Measurements from ENCODE around the gene DSN1. TPM values are rescaled to one million over a fixed set of nuclear protein-coding genes. Genes with fewer than 3 reads are reported as not detected.

DSN1 gene
- total RNA-seq, 2 experiments from 2014 or later, result 31.9 to 32.0 TPM

- ChIA-PET POLR2A (interaction anchor here (0.6 to 2.3 kb wide), 23 partner anchors 9 to 1031 kb away, joined by 3 to 13 read pairs (median 3); partner anchors contain the start of genes NDRG3 and RAB5IF), CTCF (interaction anchor here (0.6 to 2.5 kb wide), 18 partner anchors 11 to 535 kb away, joined by 3 to 12 read pairs (median 4); partner anchors contain the start of genes NDRG3 and SLA2)
- Mint-ChIP-seq H3K4me3 (peak overlapping the region; percentile 91), H3K36me3 (ENCODE audit: low read depth) (peaks cover 25% of the 10 kb centered on the region), H3K9me3 (no peaks in the 10 kb centered on the region), H3K27me3 (peaks cover 1% of the 10 kb centered on the region), H3K4me1 (peaks cover 42% of the 10 kb centered on the region), H3K27ac (peak overlapping the region; percentile 85)
- no peak for DNase-seq
These were observed 411 bp downstream of the DSN1 start for GRCh38 chr20:36773107-36773596.

GRCh38 chr20:36770680-36771079 lies 2.9 kb downstream of the DSN1 start:
- DNase-seq, result no peak
- H3K9me3 Mint-ChIP-seq, result no peaks in the 10 kb centered on the region
- ChIA-PET POLR2A (no interaction called here), CTCF (interaction anchor here (0.8 to 3.7 kb wide), 2 partner anchors 16 to 38 kb away, joined by 3 to 15 read pairs; no protein-coding TSS in a partner anchor)
- H3K4me3 Mint-ChIP-seq, result no peak overlapping the region
- peaks cover 37% of the 10 kb centered on the region for H3K36me3 Mint-ChIP-seq (ENCODE audit: low read depth)
- H3K4me1 Mint-ChIP-seq, result peaks cover 42% of the 10 kb centered on the region
- no peak overlapping the region for H3K27ac Mint-ChIP-seq
- H3K27me3 Mint-ChIP-seq, result peaks cover 1% of the 10 kb centered on the region

GRCh38 chr20:36768768-36769430 lies 4.7 kb downstream of the DSN1 start:
- Mint-ChIP-seq H3K27ac (no peak overlapping the region), H3K36me3 (ENCODE audit: low read depth) (peaks cover 44% of the 10 kb centered on the region), H3K9me3 (no peaks in the 10 kb centered on the region), H3K4me3 (no peak overlapping the region), H3K27me3 (peaks cover 1% of the 10 kb centered on the region), H3K4me1 (peaks cover 39% of the 10 kb centered on the region)
- ChIA-PET CTCF (interaction anchor here (0.6 to 3.7 kb wide), 3 partner anchors 10 to 119 kb away, joined by 3 to 15 read pairs (median 4); no protein-coding TSS in a partner anchor), POLR2A (interaction anchor here (1.4 kb wide), 1 partner anchor 24 kb away, joined by 3 read pairs; no protein-coding TSS in a partner anchor)
- DNase-seq, result no peak

GRCh38 chr20:36761125-36761524 lies 12.4 kb downstream of the DSN1 start:
- Mint-ChIP-seq H3K27me3 (no peaks in the 10 kb centered on the region), H3K4me3 (no peak overlapping the region), H3K4me1 (peaks cover 17% of the 10 kb centered on the region), H3K27ac (peak overlapping the region; percentile 38), H3K9me3 (no peaks in the 10 kb centered on the region), H3K36me3 (ENCODE audit: low read depth) (peaks cover 35% of the 10 kb centered on the region)
- ChIA-PET POLR2A (interaction anchor here (0.8 kb wide), 1 partner anchor 9 kb away, joined by 3 read pairs; no protein-coding TSS in a partner anchor), CTCF (no interaction called here)
- DNase-seq, result no peak

GRCh38 chr20:36760647-36761046 lies 12.9 kb downstream of the DSN1 start:
- peaks cover 17% of the 10 kb centered on the region for H3K4me1 Mint-ChIP-seq
- CTCF ChIA-PET, result no interaction called here
- peaks cover 36% of the 10 kb centered on the region for H3K36me3 Mint-ChIP-seq (ENCODE audit: low read depth)
- H3K9me3 Mint-ChIP-seq, result no peaks in the 10 kb centered on the region
- peak overlapping the region; percentile 38 for H3K27ac Mint-ChIP-seq
- H3K4me3 Mint-ChIP-seq, result no peak overlapping the region
- POLR2A ChIA-PET, result no interaction called here
- H3K27me3 Mint-ChIP-seq, result no peaks in the 10 kb centered on the region
- no peak for DNase-seq

GRCh38 chr20:36758276-36758675 lies 15.3 kb downstream of the DSN1 start:
- Mint-ChIP-seq H3K4me3 (no peak overlapping the region), H3K4me1 (peaks cover 20% of the 10 kb centered on the region), H3K36me3 (ENCODE audit: low read depth) (peaks cover 45% of the 10 kb centered on the region), H3K27me3 (no peaks in the 10 kb centered on the region), H3K27ac (peak overlapping the region; percentile 79), H3K9me3 (no peaks in the 10 kb centered on the region)
- ChIA-PET POLR2A (interaction anchor here (1.1 to 1.2 kb wide), 3 partner anchors 15 to 163 kb away, joined by 3 to 4 read pairs (median 3); partner anchors contain the start of gene DSN1), CTCF (interaction anchor here (0.7 to 2.1 kb wide), 4 partner anchors 11 to 30 kb away, joined by 3 to 7 read pairs (median 4); partner anchors contain the start of gene DSN1)
- no peak for DNase-seq

- ChIA-PET CTCF (interaction anchor here (0.6 to 3.4 kb wide), 6 partner anchors 11 to 291 kb away, joined by 3 to 28 read pairs (median 13); partner anchors contain the start of gene NDRG3), POLR2A (interaction anchor here (1.5 kb wide), 2 partner anchors 10 to 90 kb away, joined by 3 read pairs; no protein-coding TSS in a partner anchor)
- H3K27ac Mint-ChIP-seq, result no peak overlapping the region
- no peak for DNase-seq
- peaks cover 60% of the 10 kb centered on the region for H3K36me3 Mint-ChIP-seq (ENCODE audit: low read depth)
- H3K4me1 Mint-ChIP-seq, result peaks cover 20% of the 10 kb centered on the region
- no peak overlapping the region for H3K4me3 Mint-ChIP-seq
- no peaks in the 10 kb centered on the region for H3K9me3 Mint-ChIP-seq
- no peaks in the 10 kb centered on the region for H3K27me3 Mint-ChIP-seq
These were observed 17.1 kb downstream of the DSN1 start for GRCh38 chr20:36756496-36756895.

GRCh38 chr20:36754656-36755222 lies 18.8 kb downstream of the DSN1 start:
- Mint-ChIP-seq H3K27me3 (no peaks in the 10 kb centered on the region), H3K27ac (no peak overlapping the region), H3K4me3 (no peak overlapping the region), H3K36me3 (ENCODE audit: low read depth) (peaks cover 56% of the 10 kb centered on the region), H3K4me1 (peaks cover 15% of the 10 kb centered on the region), H3K9me3 (no peaks in the 10 kb centered on the region)
- ChIA-PET POLR2A (interaction anchor here (0.9 to 1.7 kb wide), 8 partner anchors 8 to 282 kb away, joined by 3 to 8 read pairs (median 4); partner anchors contain the start of genes DSN1, NDRG3 and RAB5IF), CTCF (interaction anchor here (0.5 to 3.4 kb wide), 26 partner anchors 9 to 285 kb away, joined by 3 to 28 read pairs (median 4); partner anchors contain the start of genes DSN1, NDRG3, RAB5IF and SLA2)
- peak; percentile 47 for DNase-seq

GRCh38 chr20:36752582-36752981 lies 21.0 kb downstream of the DSN1 start:
- ChIA-PET CTCF (no interaction called here), POLR2A (no interaction called here)
- H3K36me3 Mint-ChIP-seq (ENCODE audit: low read depth), result peaks cover 52% of the 10 kb centered on the region
- H3K4me3 Mint-ChIP-seq, result no peak overlapping the region
- no peaks in the 10 kb centered on the region for H3K27me3 Mint-ChIP-seq
- no peak overlapping the region for H3K27ac Mint-ChIP-seq
- H3K4me1 Mint-ChIP-seq, result peaks cover 6% of the 10 kb centered on the region
- H3K9me3 Mint-ChIP-seq, result no peaks in the 10 kb centered on the region
- DNase-seq, result no peak

GRCh38 chr20:36745927-36746659 lies 27.5 kb downstream of the DSN1 start, which contains the start of gene NDRG3:
NDRG3 (minus strand) TSS chr20:36746090; CDS start chr20:36721735, 24,355 bp downstream.
- ChIA-PET POLR2A (interaction anchor here (0.6 to 3.3 kb wide), 11 partner anchors 9 to 1004 kb away, joined by 3 to 21 read pairs (median 4); partner anchors contain the start of genes DSN1, RBM39 and SLA2), CTCF (interaction anchor here (0.6 to 2.8 kb wide), 10 partner anchors 9 to 100 kb away, joined by 3 to 25 read pairs (median 5); partner anchors contain the start of genes DSN1 and SLA2)
- Mint-ChIP-seq H3K36me3 (ENCODE audit: low read depth) (peaks cover 10% of the 10 kb centered on the region), H3K4me3 (peak within 1 kb of the TSS; percentile 82), H3K27ac (peak within 1 kb of the TSS; percentile 64), H3K9me3 (no peaks in the 10 kb centered on the region), H3K4me1 (peaks cover 27% of the 10 kb centered on the region), H3K27me3 (no peaks in the 10 kb centered on the region)
- peak; percentile 94 for DNase-seq

GRCh38 chr20:36745234-36745926 lies 28.2 kb downstream of the DSN1 start:
- POLR2A ChIA-PET, result interaction anchor here (1.1 to 3.3 kb wide), 11 partner anchors 9 to 150 kb away, joined by 3 to 21 read pairs (median 6); partner anchors contain the start of genes DSN1 and SLA2
- H3K4me3 Mint-ChIP-seq, result peak overlapping the region; percentile 81

More at GRCh38 chr20:36745234-36745926, 28.2 kb downstream of the DSN1 start:
- Mint-ChIP-seq H3K27me3 (no peaks in the 10 kb centered on the region), H3K9me3 (no peaks in the 10 kb centered on the region), H3K4me1 (peaks cover 27% of the 10 kb centered on the region), H3K27ac (peak overlapping the region; percentile 42), H3K36me3 (ENCODE audit: low read depth) (peaks cover 6% of the 10 kb centered on the region)
- CTCF ChIA-PET, result interaction anchor here (0.6 to 2.8 kb wide), 8 partner anchors 10 to 133 kb away, joined by 3 to 25 read pairs (median 8); partner anchors contain the start of gene DSN1
- DNase-seq, result no peak
